Mucosa of rectum (tissue), 2 donors: Measurements from ENCODE around the gene MS4A5.
A peak's percentile ranks its signal among the peaks of the same experiment; 100 is the strongest.

ENCODE experiments used
- H3K27ac ChIP-seq, 2 donors: one replicate each; pipeline ENCODE4 v1.7.0; 2013; ENCODE audit warnings: inconsistent platforms in 2 of 2, low read depth in 2 of 2, low read length in 2 of 2
- H3K27me3 ChIP-seq, 2 donors: one replicate each; pipeline ENCODE4 v1.7.0; 2013; ENCODE audit warnings: low read length in 2 of 2; ENCODE audit not compliant: control insufficient read depth in 2 of 2, insufficient read depth in 2 of 2
- H3K36me3 ChIP-seq, 2 donors: one replicate each; pipeline ENCODE4 v1.7.0; 2013; ENCODE audit warnings: low read length in 2 of 2; ENCODE audit not compliant: control insufficient read depth in 2 of 2, insufficient read depth in 2 of 2
- H3K4me1 ChIP-seq, 2 donors: one replicate each; pipeline ENCODE4 v1.7.0; 2013; ENCODE audit warnings: low read length in 2 of 2, mild to moderate bottlenecking in 1 of 2; ENCODE audit not compliant: control insufficient read depth in 2 of 2, insufficient read depth in 2 of 2
- H3K4me3 ChIP-seq, 2 donors: one replicate each; pipeline ENCODE4 v1.7.0; 2013; ENCODE audit warnings: low read length in 2 of 2
- H3K9ac ChIP-seq, 2 donors: one replicate each; pipeline ENCODE4 v1.7.0; 2013; ENCODE audit warnings: low read length in 2 of 2, low read depth in 1 of 2, mild to moderate bottlenecking in 1 of 2
- H3K9me3 ChIP-seq, 2 donors: one replicate each; pipeline ENCODE4 v1.7.0; 2013; ENCODE audit warnings: low read length in 2 of 2; ENCODE audit not compliant: control insufficient read depth in 2 of 2
- donor health status: healthy.
- donor health status: Normal muscosa, but diverticular disease.

MS4A5 gene, protein sequence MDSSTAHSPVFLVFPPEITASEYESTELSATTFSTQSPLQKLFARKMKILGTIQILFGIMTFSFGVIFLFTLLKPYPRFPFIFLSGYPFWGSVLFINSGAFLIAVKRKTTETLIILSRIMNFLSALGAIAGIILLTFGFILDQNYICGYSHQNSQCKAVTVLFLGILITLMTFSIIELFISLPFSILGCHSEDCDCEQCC

DNA sequence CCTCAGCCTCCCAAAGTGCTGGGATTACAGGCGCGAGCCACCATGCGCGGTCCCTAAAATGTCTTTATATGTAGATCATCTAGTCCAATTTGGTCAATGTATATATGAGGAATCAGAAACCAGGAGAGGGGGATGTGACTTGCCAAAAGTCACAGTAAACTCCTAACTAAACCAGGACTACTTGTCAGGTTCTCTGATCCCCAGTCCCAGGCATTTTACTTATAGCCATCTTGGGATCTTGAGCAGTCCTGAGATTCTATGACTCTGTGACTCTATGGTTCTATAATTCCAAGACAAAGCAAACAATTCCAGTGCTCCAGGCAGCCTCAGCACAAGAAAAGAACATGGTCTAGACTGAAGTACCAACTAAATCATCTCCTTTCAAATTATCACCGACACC, at the start of gene MS4A5:
Gene MS4A5 (plus strand): TSS at position 301 of the 400 bp plus-strand sequence. CDS start 103 bp downstream, outside the sequence.
- H3K9me3 ChIP-seq, result no peaks in the 10 kb centered on the region
- no peak within 1 kb of the TSS for H3K9ac ChIP-seq
- H3K27me3 ChIP-seq, result peaks cover 0 to 7% of the 10 kb centered on the region in 2 donors
- no peak within 1 kb of the TSS for H3K4me3 ChIP-seq
- H3K27ac ChIP-seq, result no peak within 1 kb of the TSS
- no peaks in the 10 kb centered on the region for H3K4me1 ChIP-seq
- no peaks in the 10 kb centered on the region for H3K36me3 ChIP-seq

GRCh38 chr11:60389279-60389910, 40.0 kb upstream of the MS4A5 start:
- no peaks in the 10 kb centered on the region for H3K9me3 ChIP-seq
- peak overlapping the region in 1 of 2 donors; percentile 49 for H3K27ac ChIP-seq
- H3K4me1 ChIP-seq, result no peaks in the 10 kb centered on the region
- H3K9ac ChIP-seq, result no peak overlapping the region
- no peaks in the 10 kb centered on the region for H3K27me3 ChIP-seq
- no peaks in the 10 kb centered on the region for H3K36me3 ChIP-seq
- H3K4me3 ChIP-seq, result no peak overlapping the region

GRCh38 chr11:60390419-60390818, 39.0 kb upstream of the MS4A5 start:
- H3K36me3 ChIP-seq, result no peaks in the 10 kb centered on the region
- no peaks in the 10 kb centered on the region for H3K9me3 ChIP-seq
- no peak overlapping the region for H3K9ac ChIP-seq
- H3K4me3 ChIP-seq, result no peak overlapping the region
- no peak overlapping the region for H3K27ac ChIP-seq
- H3K4me1 ChIP-seq, result no peaks in the 10 kb centered on the region
- no peaks in the 10 kb centered on the region for H3K27me3 ChIP-seq

GRCh38 chr11:60392361-60392760, 37.0 kb upstream of the MS4A5 start:
- Histone ChIP-seq H3K27me3 (no peaks in the 10 kb centered on the region), H3K36me3 (no peaks in the 10 kb centered on the region), H3K9ac (no peak overlapping the region), H3K4me1 (no peaks in the 10 kb centered on the region), H3K4me3 (no peak overlapping the region), H3K9me3 (no peaks in the 10 kb centered on the region), H3K27ac (no peak overlapping the region)

- Histone ChIP-seq H3K36me3 (no peaks in the 10 kb centered on the region), H3K4me3 (no peak overlapping the region), H3K4me1 (no peaks in the 10 kb centered on the region), H3K9me3 (no peaks in the 10 kb centered on the region), H3K27ac (no peak overlapping the region), H3K9ac (no peak overlapping the region), H3K27me3 (no peaks in the 10 kb centered on the region)
Observed at GRCh38 chr11:60393016-60393415, 36.4 kb upstream of the MS4A5 start.

DNA sequence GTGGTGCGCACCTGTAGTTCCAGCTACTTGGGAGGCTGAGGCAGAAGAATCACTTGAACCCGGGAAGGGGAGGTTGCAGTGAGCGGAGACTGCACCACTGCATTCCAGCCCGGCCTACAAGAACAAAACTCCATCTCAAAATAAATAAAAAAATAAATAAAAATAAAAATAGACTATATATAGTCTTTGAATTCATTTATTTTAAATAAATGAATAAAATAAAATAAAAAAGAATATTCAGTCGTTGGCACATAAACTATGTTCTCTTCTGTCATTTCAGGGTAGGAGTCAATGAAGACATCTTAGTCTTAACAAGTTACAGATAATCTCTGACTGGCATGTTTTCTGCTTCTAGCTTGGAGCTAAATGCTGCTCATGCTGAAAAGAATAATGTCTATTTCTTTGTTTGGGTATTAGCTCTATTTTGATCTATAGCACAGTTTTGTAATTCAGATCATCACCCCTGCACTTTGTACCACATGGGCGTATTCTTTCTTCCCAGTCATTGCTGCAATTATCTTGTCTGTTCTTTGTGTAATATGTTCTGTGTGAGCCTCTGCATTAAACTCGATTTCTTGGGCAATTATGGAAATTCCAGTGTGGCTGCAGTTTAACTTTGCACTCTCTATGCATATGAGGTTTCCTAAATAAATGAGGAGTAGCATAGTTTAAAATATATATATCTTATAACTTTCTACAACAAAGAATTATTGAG, 34.5 kb upstream of the MS4A5 start:
- H3K4me3 ChIP-seq, result no peak overlapping the region
- no peaks in the 10 kb centered on the region for H3K27me3 ChIP-seq
- H3K9ac ChIP-seq, result no peak overlapping the region
- no peaks in the 10 kb centered on the region for H3K4me1 ChIP-seq
- no peaks in the 10 kb centered on the region for H3K36me3 ChIP-seq
- H3K27ac ChIP-seq, result no peak overlapping the region
- H3K9me3 ChIP-seq, result no peaks in the 10 kb centered on the region

GRCh38 chr11:60396382-60396781, 33.0 kb upstream of the MS4A5 start, which contains the start of gene MS4A14:
Gene MS4A14 (plus strand): TSS chr11:60396459. CDS start chr11:60396579, 120 bp downstream.
- H3K27ac ChIP-seq, result no peak within 1 kb of the TSS
- no peaks in the 10 kb centered on the region for H3K9me3 ChIP-seq
- no peaks in the 10 kb centered on the region for H3K27me3 ChIP-seq
- no peaks in the 10 kb centered on the region for H3K36me3 ChIP-seq
- H3K4me3 ChIP-seq, result no peak within 1 kb of the TSS
- H3K4me1 ChIP-seq, result no peaks in the 10 kb centered on the region
- H3K9ac ChIP-seq, result no peak within 1 kb of the TSS

DNA sequence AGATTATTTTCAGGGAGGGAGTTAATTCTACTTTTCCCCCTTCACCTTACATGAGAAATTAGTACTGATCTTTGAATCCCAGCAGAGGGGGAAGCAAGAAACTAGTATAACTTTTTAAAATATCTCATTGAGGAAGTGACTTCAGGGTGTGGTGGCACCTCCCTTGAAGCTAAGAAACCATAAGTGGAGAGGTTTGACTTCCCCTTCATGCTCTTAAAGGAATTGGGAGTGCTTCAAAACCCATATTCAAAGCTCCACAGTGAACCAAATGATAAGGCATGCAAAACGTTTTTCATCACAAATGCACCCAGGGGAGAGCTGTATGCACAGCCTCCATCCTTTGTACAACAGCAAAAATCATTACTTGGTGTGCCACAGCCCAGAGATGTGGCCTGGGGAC, 32.6 kb upstream of the MS4A5 start:
- H3K27ac ChIP-seq, result no peak overlapping the region
- no peak overlapping the region for H3K4me3 ChIP-seq
- H3K27me3 ChIP-seq, result no peaks in the 10 kb centered on the region
- no peak overlapping the region for H3K9ac ChIP-seq
- H3K9me3 ChIP-seq, result no peaks in the 10 kb centered on the region
- H3K4me1 ChIP-seq, result no peaks in the 10 kb centered on the region
- no peaks in the 10 kb centered on the region for H3K36me3 ChIP-seq

GRCh38 chr11:60420015-60420414, 9.4 kb upstream of the MS4A5 start:
- H3K9ac ChIP-seq, result no peak overlapping the region
- no peak overlapping the region for H3K27ac ChIP-seq
- no peaks in the 10 kb centered on the region for H3K36me3 ChIP-seq
- no peaks in the 10 kb centered on the region for H3K9me3 ChIP-seq
- no peaks in the 10 kb centered on the region for H3K27me3 ChIP-seq
- H3K4me3 ChIP-seq, result no peak overlapping the region
- no peaks in the 10 kb centered on the region for H3K4me1 ChIP-seq

- H3K36me3 ChIP-seq, result no peaks in the 10 kb centered on the region
- H3K9me3 ChIP-seq, result no peaks in the 10 kb centered on the region
- H3K27me3 ChIP-seq, result no peaks in the 10 kb centered on the region
- H3K27ac ChIP-seq, result no peak overlapping the region
- no peak overlapping the region for H3K4me3 ChIP-seq
- no peaks in the 10 kb centered on the region for H3K4me1 ChIP-seq
- no peak overlapping the region for H3K9ac ChIP-seq
Observed at GRCh38 chr11:60422609-60423008, 6.8 kb upstream of the MS4A5 start.
